ENCODE data around the gene VEZF1. TPM values are rescaled to one million over a fixed set of nuclear protein-coding genes. Genes with fewer than 3 reads are reported as not detected.

Gene VEZF1
- total and polyA plus RNA-seq, 12 donors: 17.5 to 81.2 (median 60.7) TPM

DNA sequence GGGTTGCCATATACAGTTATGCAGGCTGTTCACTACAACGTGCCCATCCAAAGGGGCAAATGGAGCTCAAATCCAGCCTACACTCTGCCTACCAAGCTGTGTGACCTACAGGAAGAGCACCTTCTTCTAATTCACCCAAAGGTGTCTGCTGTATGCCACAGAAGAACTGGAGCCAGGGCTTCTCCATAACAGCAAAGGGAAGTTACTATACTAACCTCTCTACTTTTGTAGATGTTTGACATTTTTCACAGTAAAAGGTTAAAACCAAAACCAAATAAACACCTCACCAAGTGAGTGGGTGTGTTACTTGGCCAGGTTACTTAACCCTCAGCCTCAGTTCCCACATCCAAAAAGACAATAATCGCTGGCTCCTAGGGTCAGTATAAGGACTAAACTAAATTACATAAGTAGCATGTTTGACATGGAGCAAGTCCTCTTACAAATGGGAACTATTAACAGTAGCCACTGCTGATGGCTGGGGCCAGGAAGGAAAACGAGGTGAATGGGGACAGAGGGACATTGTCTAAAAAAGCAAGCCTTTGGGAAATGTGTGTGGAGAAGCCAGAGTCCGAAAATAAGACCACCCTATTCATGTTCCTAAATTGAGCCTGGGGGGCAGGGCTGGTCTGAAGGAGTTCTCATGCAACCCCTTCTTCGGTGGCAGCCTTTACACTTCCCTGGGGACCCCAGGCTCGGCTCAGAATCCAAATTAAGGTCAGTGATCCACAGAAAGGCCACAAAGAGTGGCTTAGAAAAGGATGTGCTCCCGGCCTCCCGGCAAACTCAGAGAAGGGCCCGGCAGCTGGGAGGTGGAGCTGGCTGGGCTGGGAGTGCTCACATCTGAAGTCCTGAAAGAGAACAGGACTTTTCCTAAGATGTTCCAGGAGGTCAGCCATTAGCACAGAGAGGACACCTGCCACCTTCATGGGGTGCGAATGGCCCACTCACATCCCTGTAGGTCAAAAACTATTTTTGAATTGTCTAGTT lies 46.4 kb downstream of the VEZF1 start:
- DNase-seq: no peak
- peaks cover 36 to 98% (median 88%) of the 10 kb centered on the region in 9 donors for H3K4me1 ChIP-seq
- ATAC-seq: peak in 1 of 8 donors; percentile 3
- H3K36me3 ChIP-seq: no peaks in the 10 kb centered on the region
- no peak for TF ChIP-seq CTCF (IDR thresholded peaks at IDR 0.05)
- WGBS, 2 donors: 43 to 55% methylated on average over 10 of the region's 10 CpGs
- H3K27me3 ChIP-seq: no peaks in the 10 kb centered on the region
- H3K4me3 ChIP-seq: no peak overlapping the region
- peak overlapping the region in 9 of 10 donors; percentile 66 to 97 (median 78) for H3K27ac ChIP-seq
- H3K9me3 ChIP-seq: no peaks in the 10 kb centered on the region
- intact Hi-C loops (cut with DNase I): no loop called here

GRCh38 chr17:57940653-57941329 lies 47.3 kb downstream of the VEZF1 start:
- DNase-seq (no peak), ATAC-seq (peak in 7 of 8 donors; percentile 8 to 43 (median 24))
- Histone ChIP-seq H3K4me3 (no peak overlapping the region), H3K9me3 (no peaks in the 10 kb centered on the region), H3K4me1 (peaks cover 40 to 98% (median 92%) of the 10 kb centered on the region in 9 donors), H3K27ac (peak overlapping the region in 9 of 10 donors; percentile 66 to 97 (median 78)), H3K27me3 (no peaks in the 10 kb centered on the region), H3K36me3 (no peaks in the 10 kb centered on the region)
- no peak for TF ChIP-seq CTCF (IDR thresholded peaks at IDR 0.05)
- intact Hi-C loops (cut with DNase I): no loop called here
- 55% methylated on average over 5 of the region's 5 CpGs for WGBS, 2 donors

- DNase-seq: no peak
- no peaks in the 10 kb centered on the region for H3K36me3 ChIP-seq
- no peak overlapping the region for H3K4me3 ChIP-seq
- 35 to 46% methylated on average over 5 of the region's 5 CpGs for WGBS, 2 donors
- H3K27ac ChIP-seq: peak overlapping the region in 9 of 10 donors; percentile 36 to 97 (median 77)
- intact Hi-C loops (cut with DNase I): no loop called here
- no peaks in the 10 kb centered on the region for H3K27me3 ChIP-seq
- peaks cover 45 to 99% (median 92%) of the 10 kb centered on the region in 9 donors for H3K4me1 ChIP-seq
- TF ChIP-seq CTCF (IDR thresholded peaks at IDR 0.05): no peak
- ATAC-seq: peak in 5 of 8 donors; percentile 19 to 45 (median 27)
- H3K9me3 ChIP-seq: no peaks in the 10 kb centered on the region
Measured at GRCh38 chr17:57940231-57940630, 47.8 kb downstream of the VEZF1 start.

GRCh38 chr17:57939797-57940196 lies 48.3 kb downstream of the VEZF1 start:
- no peak for TF ChIP-seq CTCF (IDR thresholded peaks at IDR 0.05)
- DNase-seq: peak in 1 of 2 donors; percentile 47
- Histone ChIP-seq H3K4me3 (no peak overlapping the region), H3K36me3 (no peaks in the 10 kb centered on the region), H3K4me1 (peaks cover 47 to 98% (median 91%) of the 10 kb centered on the region in 9 donors), H3K27ac (peak overlapping the region in 9 of 10 donors; percentile 36 to 97 (median 77)), H3K9me3 (no peaks in the 10 kb centered on the region), H3K27me3 (no peaks in the 10 kb centered on the region)
- intact Hi-C loops (cut with DNase I): loop anchor here in 1 of 10 donors (5.0 kb wide), 1 partner anchor 42 kb away; no protein-coding TSS in a partner anchor
- WGBS, 2 donors: 50 to 55% methylated on average over 7 of the region's 7 CpGs
- ATAC-seq: peak in 1 of 8 donors; percentile 3
